Fibroblast of skin of scalp (primary cell): ENCODE results near the gene PAX8.
A peak's percentile ranks its signal among the peaks of the same experiment; 100 is the strongest.

Source experiments
- DNase-seq: peaks from one replicate; pipeline ENCODE4 v3.0.0-alpha.2; 2013

PAX8 gene

DNA sequence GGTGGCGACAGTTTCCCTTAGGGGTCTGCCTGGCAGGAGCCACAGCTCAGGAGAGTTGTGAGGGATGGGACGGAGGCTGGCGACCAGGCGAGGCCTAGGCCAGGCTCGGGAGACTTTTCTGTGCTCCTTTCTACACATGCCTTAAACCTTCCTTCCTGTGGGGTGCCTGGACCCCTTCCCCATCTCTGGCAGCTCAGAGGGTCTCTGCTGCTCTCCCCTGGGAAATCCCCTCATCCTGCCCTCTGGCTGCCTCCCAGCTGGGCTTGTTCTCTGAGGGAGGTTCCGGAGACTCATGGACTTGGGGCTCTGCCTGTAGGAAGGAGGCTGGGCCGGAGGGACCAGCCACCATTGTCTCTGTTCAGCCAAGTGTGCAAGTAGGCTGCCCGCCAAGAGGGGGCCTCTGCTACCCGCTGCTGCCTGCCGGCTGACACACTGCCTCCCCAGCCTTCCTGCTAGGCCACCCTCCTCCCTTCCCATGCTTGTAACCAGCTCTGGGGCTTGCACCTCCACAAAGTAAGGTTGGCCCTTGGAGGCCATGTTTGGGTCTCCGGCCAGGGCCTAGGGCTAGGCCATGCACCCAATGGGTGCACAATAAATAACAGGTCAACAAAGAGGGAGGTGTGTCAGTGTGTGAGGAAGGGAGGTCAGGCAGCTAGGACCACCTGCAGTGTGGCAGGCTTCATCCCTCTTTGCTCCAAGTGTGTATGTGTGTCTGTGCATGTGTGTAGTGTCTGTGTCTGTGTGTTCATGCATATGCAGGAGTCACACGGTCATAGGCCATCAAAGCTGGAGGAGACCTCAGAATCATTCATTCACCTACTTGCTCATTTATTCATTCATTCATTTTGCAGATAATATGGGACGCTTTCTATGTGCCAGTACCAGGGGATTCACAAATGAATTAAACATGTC lies 76.2 kb downstream of the PAX8 start:
- DNase-seq: no peak

DNA sequence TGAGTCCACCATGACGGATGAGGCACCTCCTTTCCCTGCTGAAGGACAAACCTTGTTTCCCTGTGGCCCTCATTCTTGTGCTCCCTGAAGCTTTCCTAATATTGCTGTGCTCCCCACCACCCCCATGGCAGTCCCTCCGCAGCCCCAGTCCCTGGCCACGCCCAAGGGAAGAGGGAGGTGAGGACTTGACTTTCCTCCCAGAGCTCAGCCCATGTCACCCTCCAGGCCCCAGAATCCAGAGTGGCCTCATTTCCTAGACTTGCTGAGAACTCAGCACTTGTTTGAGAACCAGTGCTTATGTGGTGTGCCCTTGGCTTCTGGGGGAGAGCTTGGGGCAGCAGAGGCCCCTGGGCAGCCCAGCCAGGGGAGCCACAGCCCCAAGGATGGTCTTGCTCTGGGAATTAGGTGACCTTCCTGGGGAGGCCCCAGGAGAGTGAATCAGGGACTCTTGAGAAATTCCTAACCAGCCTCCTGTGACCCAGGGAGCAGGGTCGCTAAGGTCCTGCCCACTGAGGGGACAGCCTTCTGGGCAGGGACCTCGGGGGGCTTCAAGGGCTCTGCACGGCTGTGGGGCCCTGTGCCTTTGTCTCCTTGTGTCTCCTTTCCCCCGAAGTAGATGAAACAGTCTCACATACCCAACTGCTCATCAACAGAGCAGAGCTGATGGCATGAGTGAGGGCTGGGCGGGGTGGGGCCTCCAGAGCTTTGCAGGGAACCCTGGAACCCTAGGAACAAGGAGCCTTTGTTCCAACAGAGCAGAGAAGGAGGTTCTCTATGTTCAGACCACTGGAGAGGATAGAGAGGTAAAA lies 77.0 kb downstream of the PAX8 start:
- DNase-seq: no peak

DNA sequence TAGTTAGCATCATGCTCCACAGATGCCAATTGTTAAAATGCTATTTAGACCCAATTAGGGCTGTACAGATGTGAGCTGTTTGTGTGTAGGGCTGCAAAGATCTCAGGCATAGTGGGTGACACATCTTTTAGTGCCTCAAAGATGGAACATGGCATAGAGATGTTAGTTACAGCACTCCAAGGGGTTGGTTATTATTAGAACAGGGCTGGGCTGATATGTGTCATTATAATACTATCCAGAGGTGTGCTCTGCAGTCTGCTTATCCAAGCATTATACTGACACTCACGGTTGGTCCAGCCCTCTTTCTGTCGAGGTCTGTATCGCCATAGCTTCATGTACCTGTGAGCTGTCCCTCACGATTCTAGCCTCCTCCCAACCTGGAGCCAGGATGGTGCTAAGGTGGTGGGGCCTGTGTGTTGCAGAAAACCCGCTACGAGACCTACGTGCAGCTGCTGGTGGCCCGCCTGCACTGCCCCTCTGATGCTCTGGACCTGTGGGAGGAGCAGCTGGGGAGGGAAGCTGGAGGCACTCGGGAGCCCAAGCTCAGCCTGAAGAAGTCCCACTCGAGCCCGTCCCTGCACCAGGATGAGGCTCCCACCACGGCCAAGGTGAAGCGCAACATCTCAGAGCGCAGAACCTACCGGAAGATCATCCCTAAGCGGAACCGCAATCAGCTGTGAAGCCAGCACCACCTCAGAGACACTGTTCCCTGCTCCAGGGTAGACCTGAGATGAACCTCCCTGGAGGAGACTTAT lies 77.8 kb downstream of the PAX8 start:
- no peak for DNase-seq

DNA sequence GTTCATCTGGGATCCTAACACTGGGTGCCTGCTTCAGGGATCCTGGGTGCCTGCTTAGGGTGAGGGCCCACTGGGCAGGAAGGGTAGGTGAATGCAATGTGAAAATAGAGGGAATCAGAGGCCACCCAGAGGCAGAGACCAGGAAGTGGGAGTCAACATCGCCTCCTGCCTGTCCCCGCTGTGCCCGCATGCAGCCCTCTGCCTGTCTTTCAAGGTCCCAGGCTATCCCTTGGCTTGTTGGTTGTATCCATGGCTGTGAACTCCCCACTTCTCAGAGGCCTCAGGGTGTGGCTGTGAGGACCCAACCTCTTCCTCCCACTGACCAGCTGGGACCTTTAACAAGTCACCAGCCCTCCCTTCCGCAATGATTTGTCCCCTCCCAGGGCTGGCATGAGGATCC lies 78.5 kb downstream of the PAX8 start:
- no peak for DNase-seq

DNA sequence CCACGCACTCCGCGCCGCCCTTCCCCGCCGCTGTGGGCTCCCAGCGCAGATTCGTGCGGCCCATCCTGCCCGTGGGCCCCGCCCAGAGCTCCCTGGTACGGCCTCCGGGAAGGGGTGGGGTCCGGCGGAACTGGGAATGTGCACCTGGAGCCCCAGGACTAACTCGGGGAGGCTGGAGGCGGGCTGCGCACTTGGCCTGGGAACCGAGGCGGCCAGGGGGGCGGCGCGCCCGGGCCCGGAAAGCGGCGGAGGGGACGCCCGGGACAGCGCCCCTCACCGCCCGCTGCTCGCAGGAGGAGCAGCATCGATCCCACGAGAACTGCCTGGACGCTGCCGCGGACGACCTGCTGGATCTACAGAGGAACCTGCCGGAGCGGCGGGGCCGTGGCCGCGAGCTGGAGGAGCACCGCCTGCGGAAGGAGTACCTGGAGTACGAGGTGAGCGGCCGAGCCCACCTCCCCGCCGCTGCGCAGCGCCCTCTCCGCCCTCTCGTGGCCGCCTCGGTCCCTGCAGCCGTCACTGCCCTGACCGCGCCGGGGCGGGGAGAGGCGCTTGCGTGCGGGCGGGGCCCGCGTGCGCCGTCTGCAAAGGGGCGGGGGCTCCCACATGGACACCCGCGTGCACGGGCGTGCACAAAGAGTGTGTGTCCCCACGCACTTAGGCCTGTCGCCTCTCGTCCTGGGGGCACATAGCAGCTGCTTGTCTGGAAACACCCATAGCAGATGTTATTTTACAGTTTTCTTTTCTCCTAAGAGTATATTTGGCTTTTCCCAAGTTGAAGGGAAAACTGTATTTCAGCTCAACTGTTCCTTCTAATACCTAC lies 79.7 kb downstream of the PAX8 start:
- DNase-seq: peak; percentile 78

DNA sequence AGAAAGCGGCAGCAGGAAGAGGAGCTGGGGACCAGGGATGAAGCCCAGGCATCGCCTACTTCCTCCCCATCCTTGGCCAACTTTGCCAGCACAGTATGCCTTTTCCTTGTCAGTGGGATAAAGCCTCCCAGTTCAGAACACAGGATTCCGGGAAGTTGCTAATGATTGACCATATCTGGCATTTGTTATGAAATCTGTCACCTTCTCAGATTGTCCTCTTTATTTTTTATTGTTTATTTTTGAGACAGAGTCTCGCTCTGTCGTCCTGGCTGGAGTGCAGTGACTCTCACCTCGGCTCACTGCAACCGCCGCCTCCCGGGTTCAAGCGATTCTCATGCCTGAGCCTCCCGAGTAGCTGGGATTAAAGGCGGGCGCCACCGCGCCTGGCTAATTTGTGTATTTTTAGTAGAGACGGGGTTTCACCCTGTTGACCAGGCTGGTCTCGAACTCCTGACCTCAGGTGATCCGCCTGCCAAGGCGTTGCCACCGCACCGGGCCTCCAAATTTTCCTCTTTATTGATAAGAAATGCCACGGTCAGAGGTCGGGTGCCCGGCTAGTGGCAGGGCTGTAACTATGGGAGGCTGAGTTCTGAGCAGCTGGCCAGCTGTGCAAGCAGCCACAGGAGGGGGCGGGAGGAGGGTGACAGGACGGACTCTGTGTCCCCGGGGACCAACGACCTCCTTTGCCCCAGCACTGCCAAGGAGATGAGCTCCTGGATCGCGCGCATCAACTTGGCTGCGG lies 80.5 kb downstream of the PAX8 start:
- DNase-seq: no peak

DNA sequence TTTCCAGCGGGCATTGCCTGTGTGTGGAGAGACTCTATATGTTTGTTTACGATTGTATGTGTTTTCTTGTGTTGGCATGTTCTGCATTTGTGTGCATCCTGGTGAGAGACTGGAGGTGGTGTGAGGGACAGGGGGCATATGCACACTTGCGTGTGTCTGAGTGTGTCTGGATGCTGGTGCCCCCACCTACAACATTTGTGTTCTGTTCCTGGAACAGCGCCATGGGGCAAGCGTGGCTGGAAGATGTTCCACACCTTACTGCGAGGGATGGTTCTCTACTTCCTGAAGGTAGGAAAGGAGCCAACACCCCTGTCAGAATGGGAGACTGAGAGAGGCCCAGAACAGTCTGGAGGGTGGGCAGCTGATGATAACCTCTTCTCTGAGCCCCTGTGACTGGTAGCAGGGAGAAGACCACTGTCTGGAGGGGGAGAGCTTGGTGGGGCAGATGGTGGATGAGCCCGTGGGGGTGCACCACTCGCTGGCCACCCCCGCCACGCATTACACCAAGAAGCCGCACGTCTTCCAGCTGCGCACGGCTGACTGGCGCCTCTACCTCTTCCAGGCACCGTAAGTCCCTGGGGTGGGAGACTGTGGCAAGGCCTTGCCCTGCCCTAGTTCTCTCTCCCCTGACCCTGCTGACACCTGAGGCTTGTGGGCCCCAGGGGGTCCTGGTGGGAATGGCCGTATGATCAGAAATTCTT lies 81.2 kb downstream of the PAX8 start:
- DNase-seq: no peak

DNA sequence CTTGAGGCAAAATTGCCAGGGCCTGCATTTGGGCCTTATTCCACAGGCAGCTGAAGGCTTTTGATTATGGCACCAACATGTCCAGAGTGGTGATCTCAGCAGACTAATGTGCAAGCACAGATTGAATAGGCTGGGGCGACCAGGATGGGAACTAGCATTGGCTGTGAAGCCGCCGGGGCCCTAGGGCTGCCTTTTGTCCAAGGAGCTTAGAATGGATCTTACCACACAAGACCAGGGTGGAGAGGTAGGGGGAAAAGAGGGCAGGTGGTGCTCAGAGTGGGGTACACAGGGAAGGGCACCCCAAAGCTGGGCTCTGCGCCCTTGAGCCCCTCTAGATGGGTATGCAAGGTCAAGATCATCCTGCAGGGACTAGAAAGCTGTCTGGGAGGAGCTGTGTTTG lies 81.9 kb downstream of the PAX8 start:
- DNase-seq: no peak

DNA sequence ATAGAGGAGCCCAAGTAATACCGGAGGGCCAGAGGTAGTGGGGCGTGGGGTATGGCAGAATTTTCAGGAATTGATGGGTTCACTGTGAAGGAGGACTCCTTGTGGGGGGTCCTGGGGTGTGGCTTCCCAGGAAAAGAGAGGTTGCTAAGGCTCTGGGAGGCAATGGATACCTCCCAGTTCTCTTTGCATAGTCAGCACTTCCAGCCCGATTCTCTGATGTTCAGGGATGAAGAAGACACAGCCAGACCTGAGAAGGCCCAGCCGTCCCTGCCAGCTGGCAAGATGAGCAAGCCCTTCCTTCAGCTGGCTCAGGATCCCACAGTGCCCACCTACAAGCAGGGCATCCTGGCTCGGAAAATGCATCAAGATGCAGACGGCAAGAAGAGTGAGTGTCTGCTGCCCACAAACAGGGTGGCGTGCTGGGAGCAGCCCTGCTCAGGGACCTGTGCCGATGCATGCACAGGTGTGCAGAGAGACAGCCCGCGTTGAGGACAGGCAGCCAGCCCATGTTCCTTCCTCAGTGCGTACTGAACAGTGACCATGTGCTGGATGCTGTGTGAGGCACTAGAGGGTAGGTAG lies 82.7 kb downstream of the PAX8 start:
- no peak for DNase-seq

DNA sequence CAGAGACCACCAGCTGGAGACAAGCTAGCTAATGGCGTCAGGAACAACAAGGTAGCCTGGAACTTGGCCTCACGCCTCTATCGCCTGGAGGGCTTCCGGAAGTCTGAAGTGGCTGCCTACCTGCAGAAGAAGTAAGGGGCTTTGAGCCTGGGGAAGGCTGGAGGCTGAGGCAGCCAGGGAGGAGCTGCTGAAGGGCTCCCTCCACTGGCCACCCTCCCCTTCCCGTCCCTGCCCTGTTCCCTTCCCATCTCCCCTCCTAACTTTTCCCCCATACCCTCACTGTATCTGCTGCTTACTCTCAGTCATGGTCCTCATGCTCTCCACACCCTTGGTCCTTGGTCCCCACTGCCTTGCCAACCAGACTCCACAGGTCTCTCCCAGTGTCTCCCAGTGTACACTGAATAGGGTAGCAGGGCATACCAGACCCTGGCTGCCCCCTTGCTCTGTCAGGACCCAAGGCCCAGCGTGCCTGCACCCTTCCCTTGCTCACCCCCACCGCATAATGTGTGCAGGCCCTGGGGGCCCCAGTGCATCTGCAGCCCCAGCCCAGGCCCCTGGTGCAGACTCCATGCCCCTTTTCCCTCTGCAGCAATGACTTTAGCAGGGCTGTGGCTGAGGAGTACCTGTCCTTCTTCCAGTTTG lies 86.1 kb downstream of the PAX8 start:
- DNase-seq: no peak

DNA sequence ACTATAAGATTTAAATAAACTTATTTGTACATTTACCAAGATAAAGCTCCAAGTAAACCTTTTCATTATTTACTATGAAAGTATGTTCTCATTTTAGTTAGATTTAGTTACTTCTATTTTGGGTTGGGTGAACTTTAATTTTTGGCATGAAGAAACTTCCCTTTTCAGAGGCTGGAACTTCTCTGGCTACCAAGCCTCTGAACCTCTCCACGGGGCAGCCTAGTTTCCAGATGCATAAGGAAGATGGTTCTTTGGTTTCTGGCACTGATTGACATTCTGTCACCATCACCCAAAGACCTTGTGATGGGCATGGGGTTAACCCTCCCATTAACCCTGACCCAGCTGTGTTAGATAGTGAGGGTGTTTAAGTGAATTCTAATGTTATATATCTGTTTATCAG lies 87.8 kb downstream of the PAX8 start:
- DNase-seq: no peak

DNA sequence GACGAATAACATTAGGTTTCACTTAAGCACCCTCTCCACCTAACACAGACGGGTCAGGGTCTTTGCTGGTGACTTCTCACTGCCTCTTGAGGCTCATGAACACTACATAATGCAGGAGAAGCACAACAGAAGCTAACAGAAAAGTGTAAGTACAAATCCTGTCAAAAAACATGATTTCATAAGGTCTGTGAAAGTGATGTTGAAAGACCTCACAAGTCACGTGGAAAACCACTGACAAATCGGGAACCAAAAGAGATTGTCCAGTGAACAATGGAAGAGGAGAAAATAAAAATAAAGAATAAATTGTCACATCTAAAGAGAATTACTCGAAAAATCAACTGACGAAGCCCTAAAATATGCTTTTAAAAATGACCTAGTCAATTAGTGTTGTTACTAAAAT lies 91.0 kb downstream of the PAX8 start:
- no peak for DNase-seq

DNA sequence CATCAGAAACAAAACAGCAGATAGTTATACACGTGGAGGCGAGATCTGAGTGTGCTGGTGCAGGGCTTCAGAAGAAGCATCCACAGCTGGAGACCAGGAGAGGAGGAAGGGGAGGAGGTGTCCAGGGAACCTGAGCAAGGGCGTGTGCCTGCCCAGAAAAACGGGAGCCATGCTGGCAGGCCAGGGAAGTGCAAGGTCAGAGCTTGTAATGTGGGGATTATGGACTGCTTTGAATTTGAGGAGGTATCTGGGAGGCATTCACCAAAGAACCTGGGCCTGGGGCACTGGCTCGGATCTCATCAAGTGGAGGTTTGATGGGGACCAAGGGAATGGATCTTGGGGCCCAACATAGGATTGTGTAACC lies 92.3 kb downstream of the PAX8 start:
- no peak for DNase-seq

DNA sequence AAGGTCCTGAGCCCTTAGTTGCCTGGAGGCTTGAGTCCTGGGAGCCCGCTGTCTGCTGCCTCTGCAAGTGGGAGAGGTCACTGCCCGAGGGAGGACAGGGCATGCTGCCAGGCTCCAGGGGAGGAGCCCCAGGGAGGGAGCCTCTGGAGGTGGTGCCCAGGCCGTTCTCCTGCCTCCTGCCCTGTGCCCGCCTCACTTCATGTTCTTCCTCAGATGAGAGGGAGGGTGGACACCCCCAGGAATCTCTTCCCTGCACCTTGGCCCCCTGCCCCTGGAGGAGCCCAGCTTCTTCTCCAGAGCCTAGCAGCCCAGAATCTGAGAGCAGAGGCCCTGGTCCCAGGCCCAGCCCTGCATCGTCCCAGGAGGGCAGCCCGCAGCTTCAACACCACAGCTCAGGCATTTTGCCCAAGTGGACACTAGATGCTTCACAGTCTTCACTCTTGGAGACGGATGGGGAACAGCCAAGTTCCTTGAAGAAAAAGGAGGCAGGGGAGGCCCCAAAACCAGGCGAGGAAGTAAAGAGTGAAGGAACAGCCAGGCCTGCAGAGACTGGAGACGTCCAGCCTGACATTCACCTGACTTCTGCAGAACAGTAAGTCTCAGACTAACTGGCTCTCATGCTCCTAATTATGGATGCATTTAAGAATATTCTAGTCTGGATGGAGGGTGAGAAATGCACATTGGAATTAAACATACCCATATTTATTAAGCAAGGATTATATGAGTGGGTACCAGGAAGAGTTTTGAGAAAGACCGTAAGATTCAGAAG lies 92.9 kb downstream of the PAX8 start:
- DNase-seq: no peak

DNA sequence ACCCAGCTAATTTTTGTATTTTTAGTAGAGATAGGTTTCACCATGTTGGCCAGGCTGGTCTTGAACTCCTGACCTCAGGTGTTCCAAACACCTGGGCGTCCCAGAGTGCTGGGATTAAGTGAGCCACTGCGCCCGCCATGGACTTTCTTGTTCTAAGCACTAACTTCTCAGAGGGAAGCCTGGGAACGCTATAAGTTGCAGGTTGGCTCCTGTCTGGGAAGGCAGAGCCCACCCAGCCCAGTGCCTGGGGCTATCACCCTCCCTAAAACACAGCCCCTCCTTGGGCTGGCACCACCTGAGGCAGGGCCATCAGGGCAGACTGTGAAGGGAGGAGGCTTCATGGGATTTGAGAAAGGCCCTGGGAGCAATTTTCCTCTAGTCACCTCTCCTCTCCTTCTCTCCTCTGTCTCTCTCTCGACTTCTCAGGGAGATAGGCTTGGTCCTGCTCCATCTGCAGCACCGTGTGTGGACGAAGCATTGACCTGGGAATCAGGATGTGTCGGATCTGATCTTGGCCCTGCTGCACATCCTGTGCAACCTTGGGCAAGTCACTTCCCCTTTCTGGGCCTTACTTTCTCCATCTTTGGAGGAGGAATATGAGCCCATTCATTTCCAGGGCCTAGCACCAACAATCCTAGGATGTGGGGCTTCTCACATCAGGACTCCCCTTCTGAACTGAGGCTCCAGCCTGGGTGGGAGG lies 94.0 kb downstream of the PAX8 start:
- no peak for DNase-seq

DNA sequence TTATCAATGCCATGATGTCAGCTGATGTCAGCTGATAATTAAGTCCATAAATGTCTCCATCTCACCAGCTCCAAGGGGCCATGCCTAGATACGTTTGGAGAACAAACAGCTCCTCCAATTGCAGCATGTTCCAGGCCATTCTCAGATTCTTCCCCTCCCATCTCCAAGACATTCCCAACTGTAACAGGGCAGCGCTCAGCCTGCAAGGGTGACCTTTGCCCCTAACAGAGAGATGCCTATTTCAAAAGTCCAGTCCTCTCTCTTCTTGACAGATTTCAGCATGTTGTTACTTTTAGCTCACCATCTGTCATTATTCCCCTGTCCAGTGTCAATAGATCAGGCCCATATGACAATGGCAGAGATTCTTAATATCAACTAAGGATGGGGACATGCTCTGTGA lies 95.0 kb downstream of the PAX8 start:
- DNase-seq: no peak

DNA sequence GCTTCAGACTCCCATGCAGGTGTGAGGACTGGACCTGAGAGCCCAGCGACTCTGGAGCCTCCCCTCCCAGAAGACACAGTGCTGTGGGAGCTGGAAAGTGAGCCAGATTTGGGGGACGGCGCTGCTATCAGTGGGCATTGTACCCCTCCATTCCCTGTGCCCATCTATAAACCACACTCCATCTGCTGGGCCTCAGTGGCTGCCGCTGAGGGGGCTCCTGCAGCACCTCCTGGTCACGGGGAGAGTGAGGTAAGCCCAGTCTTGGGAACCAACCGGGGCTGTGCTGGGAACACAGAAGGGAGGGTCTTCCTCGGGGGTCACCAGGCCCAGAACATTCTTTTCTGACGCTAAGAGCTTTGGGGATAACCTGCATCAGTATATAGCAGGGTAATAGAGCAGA lies 95.5 kb downstream of the PAX8 start:
- no peak for DNase-seq

DNA sequence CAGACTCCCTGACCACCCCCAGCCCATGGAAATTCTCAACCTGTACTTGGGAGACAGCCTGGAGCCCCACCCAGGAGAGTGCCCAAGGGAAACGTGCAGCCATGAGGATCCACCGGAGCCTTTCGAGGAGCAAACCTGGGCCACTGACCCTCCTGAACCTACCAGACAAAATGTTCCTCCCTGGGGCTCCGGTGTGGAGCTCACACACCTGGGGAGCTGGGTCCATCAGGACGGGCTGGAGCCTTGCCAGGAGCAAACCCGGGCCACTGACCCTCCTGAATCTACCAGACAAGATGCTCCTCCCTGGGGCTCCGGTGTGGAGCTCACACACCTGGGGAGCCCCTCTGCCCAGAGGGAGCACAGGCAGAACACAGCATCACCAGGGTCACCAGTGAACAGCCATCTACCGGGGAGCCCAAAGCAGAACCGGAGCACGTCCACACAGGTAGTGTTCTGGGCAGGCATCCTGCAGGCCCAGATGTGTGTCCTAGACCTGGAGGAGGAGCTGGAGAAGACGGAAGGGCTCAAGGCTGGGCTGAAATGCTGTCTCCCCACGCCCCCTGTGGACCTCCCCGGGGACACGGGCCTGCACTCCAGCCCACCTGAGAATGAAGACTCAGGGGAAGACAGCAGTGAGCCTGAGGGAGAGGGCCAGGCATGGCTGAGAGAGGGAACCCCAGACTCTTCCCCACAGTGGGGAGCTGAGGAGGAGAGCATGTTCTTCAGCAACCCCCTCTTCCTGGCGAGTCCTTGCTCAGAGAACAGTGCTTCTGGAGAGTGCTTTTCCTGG lies 96.1 kb downstream of the PAX8 start:
- no peak for DNase-seq
